T-helper 17 cell (primary cell): ENCODE data around the gene SLC38A7. TPM values are rescaled to one million over a fixed set of nuclear protein-coding genes. Genes with fewer than 3 reads are reported as not detected.
"Not testable (repeated sequence)": the region's sequence is repeated elsewhere in the genome, so short reads cannot be mapped to it uniquely, and the experiment has no call there.

ENCODE experiments used
- ATAC-seq: fragments of 150-1000 bp; cut with Tn5 transposase; 2 replicates; pipeline ENCODE4 v1.10.0; 2021; ENCODE audit warnings: mild to moderate bottlenecking, moderate library complexity
- DNase-seq, 3 donors: peaks; one replicate each; pipeline versions ENCODE4 v3.0.0 to v3.0.0-alpha.2; 2020 to 2021
- H3K9me3 ChIP-seq: one replicate; pipeline ENCODE4 v1.7.0; 2013; ENCODE audit warnings: low read length, mild to moderate bottlenecking; ENCODE audit not compliant: control insufficient read depth, poor library complexity, severe bottlenecking
- H3K27ac Mint-ChIP-seq: one replicate; pipeline ENCODE4 v1.8.0; 2022; ENCODE audit warnings: mild to moderate bottlenecking, moderate library complexity, mixed read lengths
- H3K27me3 Mint-ChIP-seq: one replicate; pipeline ENCODE4 v1.8.0; 2022; ENCODE audit warnings: mixed read lengths
- H3K36me3 Mint-ChIP-seq: one replicate; pipeline ENCODE4 v1.8.0; 2022; ENCODE audit warnings: low read depth, mixed read lengths
- H3K4me1 Mint-ChIP-seq: one replicate; pipeline ENCODE4 v1.8.0; 2022; ENCODE audit warnings: mild to moderate bottlenecking, mixed read lengths
- H3K4me3 Mint-ChIP-seq: one replicate; pipeline ENCODE4 v1.8.0; 2022; ENCODE audit warnings: mild to moderate bottlenecking, moderate library complexity, mixed read lengths
- total RNA-seq, 4 donors: library from RNA in 2 of 4; stranded (reverse) in 2 of 4; gene quantifications; one replicate each; pipeline ENCODE4 v1.2.3 and lab custom pipeline; 2022 to 2026

Gene SLC38A7
- total RNA-seq, 2 donors from 2014 or later: 7.6 to 9.2 TPM

DNA sequence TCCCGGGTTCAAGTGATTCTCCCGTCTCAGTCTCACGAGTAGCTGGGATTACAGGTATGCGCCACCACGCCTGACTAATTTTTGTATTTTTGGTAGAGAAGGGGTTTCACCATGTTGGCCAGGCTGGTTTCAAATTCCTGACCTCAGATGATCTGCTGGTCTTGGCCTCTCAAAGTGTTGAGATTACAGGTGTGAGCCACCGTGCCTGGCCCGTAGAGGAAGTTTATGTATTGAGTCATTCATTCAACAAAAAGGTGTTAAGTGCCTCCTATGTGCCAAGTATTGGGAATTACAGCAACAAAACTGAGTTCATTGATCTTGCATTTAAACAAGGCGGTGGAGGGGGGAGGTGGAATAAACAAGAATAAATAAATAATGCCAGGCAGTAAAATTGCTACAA lies 44.7 kb downstream of the SLC38A7 start:
- Mint-ChIP-seq H3K27ac (no peak overlapping the region), H3K4me3 (no peak overlapping the region), H3K27me3 (peaks cover 18% of the 10 kb centered on the region), H3K4me1 (no peaks in the 10 kb centered on the region), H3K36me3 (peaks cover 4% of the 10 kb centered on the region)
- DNase-seq (no peak), ATAC-seq (no peak)
- H3K9me3 ChIP-seq: no peaks in the 10 kb centered on the region

GRCh38 chr16:58639230-58639629 lies 45.3 kb downstream of the SLC38A7 start:
- peaks cover 18% of the 10 kb centered on the region for H3K27me3 Mint-ChIP-seq
- H3K36me3 Mint-ChIP-seq: peaks cover 4% of the 10 kb centered on the region
- DNase-seq (no peak), ATAC-seq (no peak)
- no peak overlapping the region for H3K4me3 Mint-ChIP-seq
- no peak overlapping the region for H3K27ac Mint-ChIP-seq
- no peaks in the 10 kb centered on the region for H3K4me1 Mint-ChIP-seq
- H3K9me3 ChIP-seq: no peaks in the 10 kb centered on the region

GRCh38 chr16:58638148-58639036 lies 46.2 kb downstream of the SLC38A7 start:
- DNase-seq (no peak), ATAC-seq (no peak)
- Mint-ChIP-seq H3K4me1 (no peaks in the 10 kb centered on the region), H3K36me3 (peaks cover 4% of the 10 kb centered on the region), H3K4me3 (no peak overlapping the region), H3K27me3 (peaks cover 18% of the 10 kb centered on the region), H3K27ac (no peak overlapping the region)
- no peaks in the 10 kb centered on the region for H3K9me3 ChIP-seq

DNA sequence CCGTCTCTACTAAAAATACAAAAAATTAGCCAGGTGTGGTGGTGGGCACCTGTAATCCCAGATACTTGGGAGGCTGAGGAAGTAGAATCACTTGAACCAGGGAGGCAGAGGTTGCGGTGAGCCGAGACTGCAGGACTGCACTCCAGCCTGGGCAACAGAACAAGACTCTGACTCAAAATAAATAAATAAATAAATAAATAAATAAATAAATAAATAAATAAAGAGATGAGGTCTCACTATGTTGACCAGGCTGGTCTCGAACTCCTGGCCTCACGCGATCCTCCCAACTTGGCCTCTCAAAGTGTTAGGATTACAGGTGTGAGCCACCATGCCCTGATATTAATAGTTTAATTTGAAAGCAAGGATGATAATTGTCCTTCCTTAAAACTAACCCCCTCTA lies 47.5 kb downstream of the SLC38A7 start:
- H3K9me3 ChIP-seq, DNase-seq, H3K36me3 Mint-ChIP-seq, H3K4me3 Mint-ChIP-seq, H3K4me1 Mint-ChIP-seq, ATAC-seq: not testable (repeated sequence)
- Mint-ChIP-seq H3K27me3 (peaks cover 18% of the 10 kb centered on the region), H3K27ac (peak overlapping the region; percentile 56)

GRCh38 chr16:58636466-58636865 lies 48.1 kb downstream of the SLC38A7 start:
- H3K4me3 Mint-ChIP-seq: no peak overlapping the region
- peaks cover 18% of the 10 kb centered on the region for H3K27me3 Mint-ChIP-seq
- H3K4me1 Mint-ChIP-seq: no peaks in the 10 kb centered on the region
- no peak for DNase-seq
- ATAC-seq: no peak
- peaks cover 4% of the 10 kb centered on the region for H3K36me3 Mint-ChIP-seq
- H3K27ac Mint-ChIP-seq: peak overlapping the region; percentile 56
- H3K9me3 ChIP-seq: no peaks in the 10 kb centered on the region

GRCh38 chr16:58635502-58635901 lies 49.1 kb downstream of the SLC38A7 start:
- H3K9me3 ChIP-seq: no peaks in the 10 kb centered on the region
- Mint-ChIP-seq H3K4me3 (no peak overlapping the region), H3K27ac (no peak overlapping the region), H3K4me1 (peaks cover 2% of the 10 kb centered on the region), H3K36me3 (peaks cover 2% of the 10 kb centered on the region), H3K27me3 (peaks cover 18% of the 10 kb centered on the region)
- ATAC-seq (no peak), DNase-seq (no peak)

- Mint-ChIP-seq H3K27ac (no peak overlapping the region), H3K4me1 (peaks cover 12% of the 10 kb centered on the region), H3K4me3 (no peak overlapping the region), H3K27me3 (peaks cover 10% of the 10 kb centered on the region), H3K36me3 (peaks cover 6% of the 10 kb centered on the region)
- DNase-seq: no peak
- H3K9me3 ChIP-seq: no peaks in the 10 kb centered on the region
- no peak for ATAC-seq
These were observed 50.2 kb downstream of the SLC38A7 start for GRCh38 chr16:58634265-58634802.

DNA sequence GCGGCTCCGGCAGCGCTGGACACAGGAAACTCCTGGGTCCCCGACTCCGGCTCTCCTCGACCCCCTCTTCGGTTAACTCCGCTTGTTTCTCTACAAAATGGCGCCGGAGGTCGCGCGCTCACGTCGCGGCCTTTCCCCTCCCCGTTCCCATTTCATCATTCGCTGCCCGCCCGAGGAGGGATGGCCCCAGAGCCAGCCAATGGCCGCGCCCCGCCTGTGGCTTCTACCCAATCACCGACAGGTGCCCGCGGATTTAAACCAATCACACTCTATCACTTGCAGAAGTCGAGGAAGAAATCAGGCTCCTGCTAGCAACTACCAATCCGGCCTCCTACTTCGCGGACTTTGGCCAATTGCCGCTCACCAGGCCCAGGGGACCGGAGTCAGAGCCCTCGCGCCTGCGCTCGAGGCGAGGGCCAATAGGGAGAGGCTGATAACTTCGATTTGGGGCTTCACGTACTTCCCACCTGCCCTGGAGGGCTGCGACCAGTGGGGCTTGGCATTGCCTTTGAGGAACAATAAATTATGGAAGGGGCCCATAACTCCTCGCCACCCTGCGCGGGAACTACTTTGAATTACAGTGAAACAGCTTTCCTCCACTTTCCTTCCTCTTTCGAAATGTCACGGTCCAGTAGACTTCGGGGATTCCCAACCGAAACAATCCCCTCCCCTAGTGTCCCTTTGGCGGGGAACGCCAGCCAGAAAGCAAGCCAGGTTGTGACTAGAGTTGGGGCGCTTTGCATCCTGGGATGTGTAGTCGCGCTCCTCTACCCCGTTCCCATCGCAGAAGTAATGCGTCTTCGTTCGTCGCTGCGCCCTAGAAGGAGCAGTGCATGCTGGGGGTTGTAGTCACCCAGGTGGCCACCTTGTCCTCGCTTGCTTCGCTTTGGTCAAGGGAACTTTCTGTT lies 54.6 kb downstream of the SLC38A7 start, which contains the start of gene CNOT1:
Gene CNOT1 (minus strand): TSS at position 94 of the 908 bp plus-strand sequence. CDS start 30,489 bp downstream, outside the sequence.
- H3K9me3 ChIP-seq: no peaks in the 10 kb centered on the region
- Mint-ChIP-seq H3K36me3 (peaks cover 4% of the 10 kb centered on the region), H3K27ac (peak within 1 kb of the TSS; percentile 100), H3K4me3 (peak within 1 kb of the TSS; percentile 100), H3K27me3 (no peaks in the 10 kb centered on the region), H3K4me1 (peaks cover 24% of the 10 kb centered on the region)
- peak; percentile 89 to 97 (median 97) for DNase-seq
- peak; percentile 85 for ATAC-seq

- no peaks in the 10 kb centered on the region for H3K27me3 Mint-ChIP-seq
- DNase-seq (peak; percentile 17 to 43 (median 37)), ATAC-seq (peak; percentile 1)
- peak overlapping the region; percentile 100 for H3K4me3 Mint-ChIP-seq
- peaks cover 4% of the 10 kb centered on the region for H3K36me3 Mint-ChIP-seq
- no peaks in the 10 kb centered on the region for H3K9me3 ChIP-seq
- peaks cover 28% of the 10 kb centered on the region for H3K4me1 Mint-ChIP-seq
- peak overlapping the region; percentile 100 for H3K27ac Mint-ChIP-seq
These were observed 55.5 kb downstream of the SLC38A7 start for GRCh38 chr16:58628845-58629732.

- Mint-ChIP-seq H3K4me1 (peaks cover 24% of the 10 kb centered on the region), H3K4me3 (no peak overlapping the region), H3K36me3 (no peaks in the 10 kb centered on the region), H3K27me3 (no peaks in the 10 kb centered on the region), H3K27ac (peak overlapping the region; percentile 72)
- H3K9me3 ChIP-seq: no peaks in the 10 kb centered on the region
- ATAC-seq (no peak), DNase-seq (no peak)
These were observed 60.4 kb downstream of the SLC38A7 start for GRCh38 chr16:58624209-58624608.

DNA sequence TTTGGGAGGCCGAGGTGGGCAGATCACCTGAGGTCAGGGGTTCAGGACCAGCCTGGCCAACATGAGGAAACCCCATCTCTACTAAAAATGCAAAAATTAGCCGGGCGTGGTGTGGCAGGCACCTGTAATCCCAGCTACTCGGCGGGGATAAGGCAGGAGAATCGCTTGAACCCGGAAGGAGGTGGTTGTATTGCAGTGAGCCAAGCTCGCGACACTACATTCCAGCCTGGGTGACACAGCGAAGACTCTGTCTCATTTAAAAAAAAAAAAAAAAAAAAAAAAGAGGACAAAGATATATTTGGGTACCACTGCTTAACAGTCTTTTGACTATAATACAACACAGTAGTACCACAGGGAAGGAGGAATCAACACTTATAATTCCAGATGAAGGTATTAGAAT lies 64.2 kb downstream of the SLC38A7 start:
- no peak for DNase-seq
- ATAC-seq: no peak
- Mint-ChIP-seq H3K27ac (peak overlapping the region; percentile 53), H3K36me3 (no peaks in the 10 kb centered on the region), H3K4me3 (peak overlapping the region; percentile 73), H3K27me3 (no peaks in the 10 kb centered on the region), H3K4me1 (peaks cover 21% of the 10 kb centered on the region)
- H3K9me3 ChIP-seq: no peaks in the 10 kb centered on the region

GRCh38 chr16:58615280-58615679 lies 69.3 kb downstream of the SLC38A7 start:
- no peak for DNase-seq
- Mint-ChIP-seq H3K27ac (peak overlapping the region; percentile 77), H3K4me1 (peaks cover 26% of the 10 kb centered on the region), H3K27me3 (no peaks in the 10 kb centered on the region), H3K36me3 (no peaks in the 10 kb centered on the region), H3K4me3 (peak overlapping the region; percentile 45)
- no peak for ATAC-seq
- no peaks in the 10 kb centered on the region for H3K9me3 ChIP-seq
